ENCODE results near the gene PDK2. TPM values are rescaled to one million over a fixed set of nuclear protein-coding genes. Genes with fewer than 3 reads are reported as not detected.

Gene PDK2
- total and polyA plus RNA-seq, 9 of the 15 experiments (the other 6 are each of a cell fraction or from before 2014, with no cell fraction given): 0.03 to 2.5 (median 1.4) TPM

DNA sequence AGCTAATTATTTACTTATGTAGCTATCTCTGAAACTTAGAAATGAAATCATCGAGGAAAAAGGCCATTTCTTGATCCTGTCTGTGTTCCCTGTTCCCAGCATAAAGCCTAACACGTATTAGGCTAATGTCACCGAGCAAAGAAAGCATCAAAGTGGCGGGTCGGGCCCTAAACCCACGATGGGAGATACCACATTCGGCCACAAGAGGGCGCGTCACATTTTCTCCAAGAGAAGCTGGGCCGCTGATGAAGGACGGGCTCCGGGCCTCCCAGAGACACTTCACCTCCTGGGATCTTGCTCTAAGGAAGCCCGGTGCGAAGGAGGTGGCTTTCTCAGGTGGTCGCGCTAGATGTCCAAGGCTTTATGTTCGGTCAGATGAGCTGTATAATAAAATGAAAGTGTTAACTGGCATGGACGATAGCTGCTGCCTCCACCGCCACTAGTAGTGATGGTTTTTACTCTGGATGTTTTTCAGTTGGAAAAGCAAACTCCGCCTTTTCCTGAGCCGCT, 853 bp upstream of the PDK2 start (continued):
- TF ChIP-seq TCF7L2 (IDR thresholded peaks at IDR 0.05; ENCODE audit: low read depth, low read length) (no peak), MED1 (CRISPR knock-in tag; IDR thresholded peaks at IDR 0.05; ENCODE audit: borderline replicate concordance) (no peak), EGR1 (conservative IDR thresholded peaks at IDR 0.05) (no peak), RBBP5 (IDR thresholded peaks at IDR 0.05; ENCODE audit: borderline replicate concordance, insufficient read depth, low read length, poor library complexity, severe bottlenecking) (no peak), ZNF232 (CRISPR knock-in tag; IDR thresholded peaks at IDR 0.05) (no peak), PCBP2 (IDR thresholded peaks at IDR 0.05; ENCODE audit: low read depth, low read length, poor library complexity, severe bottlenecking) (no peak), KLF10 (CRISPR knock-in tag; IDR thresholded peaks at IDR 0.05) (no peak), POLR2B (IDR thresholded peaks at IDR 0.05; ENCODE audit: low read depth, partially characterized antibody) (no peak), SRSF1 (IDR thresholded peaks at IDR 0.05; ENCODE audit: low read depth, low read length) (no peak), KLF13 (tag; IDR thresholded peaks at IDR 0.05; ENCODE audit: borderline replicate concordance, low read depth) (no peak), L3MBTL2 (IDR thresholded peaks at IDR 0.05) (no peak), TCF3 (CRISPR knock-in tag; IDR thresholded peaks at IDR 0.05) (no peak)
- TF ChIP-seq, protein P1, sequence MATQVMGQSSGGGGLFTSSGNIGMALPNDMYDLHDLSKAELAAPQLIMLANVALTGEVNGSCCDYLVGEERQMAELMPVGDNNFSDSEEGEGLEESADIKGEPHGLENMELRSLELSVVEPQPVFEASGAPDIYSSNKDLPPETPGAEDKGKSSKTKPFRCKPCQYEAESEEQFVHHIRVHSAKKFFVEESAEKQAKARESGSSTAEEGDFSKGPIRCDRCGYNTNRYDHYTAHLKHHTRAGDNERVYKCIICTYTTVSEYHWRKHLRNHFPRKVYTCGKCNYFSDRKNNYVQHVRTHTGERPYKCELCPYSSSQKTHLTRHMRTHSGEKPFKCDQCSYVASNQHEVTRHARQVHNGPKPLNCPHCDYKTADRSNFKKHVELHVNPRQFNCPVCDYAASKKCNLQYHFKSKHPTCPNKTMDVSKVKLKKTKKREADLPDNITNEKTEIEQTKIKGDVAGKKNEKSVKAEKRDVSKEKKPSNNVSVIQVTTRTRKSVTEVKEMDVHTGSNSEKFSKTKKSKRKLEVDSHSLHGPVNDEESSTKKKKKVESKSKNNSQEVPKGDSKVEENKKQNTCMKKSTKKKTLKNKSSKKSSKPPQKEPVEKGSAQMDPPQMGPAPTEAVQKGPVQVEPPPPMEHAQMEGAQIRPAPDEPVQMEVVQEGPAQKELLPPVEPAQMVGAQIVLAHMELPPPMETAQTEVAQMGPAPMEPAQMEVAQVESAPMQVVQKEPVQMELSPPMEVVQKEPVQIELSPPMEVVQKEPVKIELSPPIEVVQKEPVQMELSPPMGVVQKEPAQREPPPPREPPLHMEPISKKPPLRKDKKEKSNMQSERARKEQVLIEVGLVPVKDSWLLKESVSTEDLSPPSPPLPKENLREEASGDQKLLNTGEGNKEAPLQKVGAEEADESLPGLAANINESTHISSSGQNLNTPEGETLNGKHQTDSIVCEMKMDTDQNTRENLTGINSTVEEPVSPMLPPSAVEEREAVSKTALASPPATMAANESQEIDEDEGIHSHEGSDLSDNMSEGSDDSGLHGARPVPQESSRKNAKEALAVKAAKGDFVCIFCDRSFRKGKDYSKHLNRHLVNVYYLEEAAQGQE (IDR thresholded peaks at IDR 0.05; ENCODE audit: borderline replicate concordance): peak; percentile 36; the same call in 1 of the 2 replicates
- TF ChIP-seq, protein P1 (CRISPR knock-in tag; IDR thresholded peaks at IDR 0.05; ENCODE audit: low read depth): no peak
- TF ChIP-seq, protein P2, sequence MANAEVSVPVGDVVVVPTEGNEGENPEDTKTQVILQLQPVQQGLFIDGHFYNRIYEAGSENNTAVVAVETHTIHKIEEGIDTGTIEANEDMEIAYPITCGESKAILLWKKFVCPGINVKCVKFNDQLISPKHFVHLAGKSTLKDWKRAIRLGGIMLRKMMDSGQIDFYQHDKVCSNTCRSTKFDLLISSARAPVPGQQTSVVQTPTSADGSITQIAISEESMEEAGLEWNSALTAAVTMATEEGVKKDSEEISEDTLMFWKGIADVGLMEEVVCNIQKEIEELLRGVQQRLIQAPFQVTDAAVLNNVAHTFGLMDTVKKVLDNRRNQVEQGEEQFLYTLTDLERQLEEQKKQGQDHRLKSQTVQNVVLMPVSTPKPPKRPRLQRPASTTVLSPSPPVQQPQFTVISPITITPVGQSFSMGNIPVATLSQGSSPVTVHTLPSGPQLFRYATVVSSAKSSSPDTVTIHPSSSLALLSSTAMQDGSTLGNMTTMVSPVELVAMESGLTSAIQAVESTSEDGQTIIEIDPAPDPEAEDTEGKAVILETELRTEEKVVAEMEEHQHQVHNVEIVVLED (CRISPR knock-in tag; IDR thresholded peaks at IDR 0.05): no peak
- TF ChIP-seq, protein P3, sequence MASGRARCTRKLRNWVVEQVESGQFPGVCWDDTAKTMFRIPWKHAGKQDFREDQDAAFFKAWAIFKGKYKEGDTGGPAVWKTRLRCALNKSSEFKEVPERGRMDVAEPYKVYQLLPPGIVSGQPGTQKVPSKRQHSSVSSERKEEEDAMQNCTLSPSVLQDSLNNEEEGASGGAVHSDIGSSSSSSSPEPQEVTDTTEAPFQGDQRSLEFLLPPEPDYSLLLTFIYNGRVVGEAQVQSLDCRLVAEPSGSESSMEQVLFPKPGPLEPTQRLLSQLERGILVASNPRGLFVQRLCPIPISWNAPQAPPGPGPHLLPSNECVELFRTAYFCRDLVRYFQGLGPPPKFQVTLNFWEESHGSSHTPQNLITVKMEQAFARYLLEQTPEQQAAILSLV (tag; IDR thresholded peaks at IDR 0.05): no peak
- TF ChIP-seq, protein P4, sequence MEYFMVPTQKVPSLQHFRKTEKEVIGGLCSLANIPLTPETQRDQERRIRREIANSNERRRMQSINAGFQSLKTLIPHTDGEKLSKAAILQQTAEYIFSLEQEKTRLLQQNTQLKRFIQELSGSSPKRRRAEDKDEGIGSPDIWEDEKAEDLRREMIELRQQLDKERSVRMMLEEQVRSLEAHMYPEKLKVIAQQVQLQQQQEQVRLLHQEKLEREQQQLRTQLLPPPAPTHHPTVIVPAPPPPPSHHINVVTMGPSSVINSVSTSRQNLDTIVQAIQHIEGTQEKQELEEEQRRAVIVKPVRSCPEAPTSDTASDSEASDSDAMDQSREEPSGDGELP (CRISPR knock-in tag; IDR thresholded peaks at IDR 0.05; ENCODE audit: borderline replicate concordance): no peak

Data from K562 (cell line).